ENCODE results near the gene PRRC2A. TPM values are rescaled to one million over a fixed set of nuclear protein-coding genes. Genes with fewer than 3 reads are reported as not detected.
"Not testable (repeated sequence)": the region's sequence is repeated elsewhere in the genome, so short reads cannot be mapped to it uniquely, and the experiment has no call there.

PRRC2A gene
- total RNA-seq, 3 donors from 2014 or later: 42.7 to 57.2 (median 57.0) TPM

DNA sequence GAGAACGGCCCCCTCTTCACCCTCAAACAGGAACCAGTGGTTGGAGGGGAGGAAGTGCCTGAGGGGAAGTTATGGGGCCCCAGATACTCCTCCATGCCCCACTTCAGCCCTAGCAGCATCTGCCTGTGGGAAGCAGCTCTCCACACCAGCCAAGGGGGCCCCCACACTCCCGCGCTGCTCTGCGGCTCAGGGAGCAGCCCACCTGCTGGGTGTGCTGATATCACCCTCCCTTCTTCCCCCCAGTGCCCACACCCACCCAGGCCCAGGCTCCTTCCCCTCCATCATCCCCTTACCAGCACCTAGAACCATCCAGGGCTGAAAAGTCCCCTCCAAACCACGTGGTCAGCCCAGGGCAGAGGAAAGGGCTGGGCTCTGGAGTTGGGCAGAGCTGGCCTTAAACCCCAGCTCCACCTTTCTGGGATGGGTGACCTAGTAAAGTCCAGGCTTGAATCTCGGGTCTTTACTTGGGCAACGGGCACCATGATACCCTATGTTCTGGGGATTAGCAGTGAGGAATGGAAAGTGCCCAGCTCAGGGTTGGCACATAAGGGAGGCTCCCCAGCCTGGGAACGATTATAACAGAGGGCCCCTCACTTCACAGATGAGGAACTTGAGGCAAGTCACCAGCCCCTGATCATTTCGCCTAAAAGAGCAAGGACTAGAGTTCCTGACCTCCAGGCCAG lies 33.8 kb upstream of the PRRC2A start:
- H3K4me1 ChIP-seq: no peaks in the 10 kb centered on the region
- TF ChIP-seq POLR2AphosphoS5 (IDR thresholded peaks at IDR 0.05): no peak
- TF ChIP-seq, protein P1, sequence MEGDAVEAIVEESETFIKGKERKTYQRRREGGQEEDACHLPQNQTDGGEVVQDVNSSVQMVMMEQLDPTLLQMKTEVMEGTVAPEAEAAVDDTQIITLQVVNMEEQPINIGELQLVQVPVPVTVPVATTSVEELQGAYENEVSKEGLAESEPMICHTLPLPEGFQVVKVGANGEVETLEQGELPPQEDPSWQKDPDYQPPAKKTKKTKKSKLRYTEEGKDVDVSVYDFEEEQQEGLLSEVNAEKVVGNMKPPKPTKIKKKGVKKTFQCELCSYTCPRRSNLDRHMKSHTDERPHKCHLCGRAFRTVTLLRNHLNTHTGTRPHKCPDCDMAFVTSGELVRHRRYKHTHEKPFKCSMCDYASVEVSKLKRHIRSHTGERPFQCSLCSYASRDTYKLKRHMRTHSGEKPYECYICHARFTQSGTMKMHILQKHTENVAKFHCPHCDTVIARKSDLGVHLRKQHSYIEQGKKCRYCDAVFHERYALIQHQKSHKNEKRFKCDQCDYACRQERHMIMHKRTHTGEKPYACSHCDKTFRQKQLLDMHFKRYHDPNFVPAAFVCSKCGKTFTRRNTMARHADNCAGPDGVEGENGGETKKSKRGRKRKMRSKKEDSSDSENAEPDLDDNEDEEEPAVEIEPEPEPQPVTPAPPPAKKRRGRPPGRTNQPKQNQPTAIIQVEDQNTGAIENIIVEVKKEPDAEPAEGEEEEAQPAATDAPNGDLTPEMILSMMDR (IDR thresholded peaks at IDR 0.05): no peak
- no peak for TF ChIP-seq POLR2A (IDR thresholded peaks at IDR 0.05)
- no peaks in the 10 kb centered on the region for H3K9me3 ChIP-seq
- H3K36me3 ChIP-seq: no peaks in the 10 kb centered on the region
- DNase-seq (ENCODE audit: low spot score in 2 of 2): no peak
- H3K27me3 ChIP-seq: no peaks in the 10 kb centered on the region
- intact Hi-C loops (cut with DNase I; ENCODE audit: low total_unique reads): no loop called here
- no peak overlapping the region for H3K27ac ChIP-seq
- H3K4me3 ChIP-seq: no peak overlapping the region

DNA sequence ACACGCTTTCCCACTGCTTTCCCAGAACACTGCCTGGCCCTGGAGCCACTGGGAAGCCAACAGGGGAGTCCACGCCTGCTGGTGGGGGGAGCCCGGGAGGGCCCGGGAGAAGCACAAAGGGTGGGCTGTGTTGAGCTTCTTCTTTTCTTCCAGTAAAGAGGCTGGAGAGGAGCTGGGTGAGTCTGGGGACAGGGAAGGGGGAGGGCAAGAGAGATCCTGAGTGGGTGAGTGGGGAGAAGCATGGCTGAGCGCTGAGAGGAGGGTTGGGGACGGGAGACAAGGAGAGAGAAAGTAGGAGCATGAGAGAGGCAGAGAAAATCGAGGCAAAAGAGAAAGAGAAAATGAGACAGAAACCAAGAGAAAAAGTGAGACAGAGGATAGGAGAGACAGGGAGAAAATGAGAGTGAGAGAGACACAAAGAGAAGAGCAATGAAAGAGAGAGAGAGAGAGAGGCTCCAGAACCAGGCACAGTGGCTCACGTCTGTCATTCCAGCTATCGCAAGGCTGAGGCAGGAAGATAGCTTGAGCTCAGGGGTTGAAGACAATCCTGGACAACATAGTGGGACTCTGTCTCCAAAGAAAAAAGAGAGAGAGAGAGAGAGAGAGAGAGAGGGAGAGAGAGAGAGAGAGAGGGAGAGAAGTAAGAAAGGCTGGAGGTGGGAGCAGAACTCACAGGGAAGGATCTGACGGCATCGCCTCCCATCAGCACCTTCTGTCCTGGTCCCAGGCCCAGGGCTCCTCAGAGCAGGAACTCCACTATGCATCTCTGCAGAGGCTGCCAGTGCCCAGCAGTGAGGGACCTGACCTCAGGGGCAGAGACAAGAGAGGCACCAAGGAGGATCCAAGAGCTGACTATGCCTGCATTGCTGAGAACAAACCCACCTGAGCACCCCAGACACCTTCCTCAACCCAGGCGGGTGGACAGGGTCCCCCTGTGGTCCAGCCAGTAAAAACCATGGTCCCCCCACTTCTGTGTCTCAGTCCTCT lies 32.4 kb upstream of the PRRC2A start:
- H3K9me3 ChIP-seq: no peaks in the 10 kb centered on the region
- H3K4me3 ChIP-seq: no peak overlapping the region
- H3K27me3 ChIP-seq: no peaks in the 10 kb centered on the region
- no peaks in the 10 kb centered on the region for H3K36me3 ChIP-seq
- no peak overlapping the region for H3K27ac ChIP-seq
- intact Hi-C loops (cut with DNase I; ENCODE audit: low total_unique reads): no loop called here
- TF ChIP-seq POLR2A (IDR thresholded peaks at IDR 0.05) (no peak), POLR2AphosphoS5 (IDR thresholded peaks at IDR 0.05) (no peak)
- TF ChIP-seq, protein P1 (IDR thresholded peaks at IDR 0.05): no peak
- H3K4me1 ChIP-seq: no peaks in the 10 kb centered on the region
- no peak for DNase-seq (ENCODE audit: low spot score in 2 of 2)

DNA sequence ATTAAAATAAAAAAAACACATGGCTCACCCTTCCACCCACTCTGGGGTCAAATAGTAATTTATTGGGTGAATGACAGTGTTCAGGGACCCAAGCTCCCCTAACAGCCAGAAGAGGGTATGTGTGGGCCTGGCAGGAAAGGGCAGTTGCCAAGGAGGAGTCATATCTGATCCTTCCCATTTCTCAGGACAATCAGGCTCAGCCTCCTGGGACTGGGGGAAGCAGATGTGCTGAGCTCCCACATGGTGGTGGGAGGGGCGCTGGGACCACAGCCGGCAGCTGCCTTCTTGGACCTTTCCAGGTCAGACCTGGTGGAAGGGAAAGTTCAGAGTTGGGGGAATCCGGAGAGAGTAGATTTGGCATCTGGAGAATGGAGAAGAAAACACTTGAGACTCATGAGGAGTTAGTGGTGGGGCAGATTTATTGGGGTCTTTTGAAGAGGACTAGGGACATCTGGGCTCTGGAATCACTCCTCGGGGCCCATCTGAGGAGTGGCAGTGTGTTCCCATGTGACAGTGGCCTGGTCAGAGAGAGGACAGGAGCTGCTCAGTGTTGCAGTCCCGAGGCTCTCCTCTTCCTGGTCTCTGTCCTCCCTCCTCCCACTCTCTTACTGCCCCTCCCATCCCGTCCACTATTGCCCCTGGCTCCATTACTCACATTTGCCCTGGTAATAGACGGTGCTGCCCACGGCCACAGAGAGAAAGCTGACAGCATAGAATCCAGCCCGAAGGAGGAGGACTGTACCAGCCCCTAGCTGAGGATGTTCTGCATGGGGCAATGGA lies 31.5 kb upstream of the PRRC2A start:
- intact Hi-C loops (cut with DNase I; ENCODE audit: low total_unique reads): no loop called here
- Histone ChIP-seq H3K4me3 (no peak overlapping the region), H3K36me3 (no peaks in the 10 kb centered on the region), H3K27ac (no peak overlapping the region), H3K4me1 (no peaks in the 10 kb centered on the region), H3K9me3 (no peaks in the 10 kb centered on the region), H3K27me3 (no peaks in the 10 kb centered on the region)
- no peak for DNase-seq (ENCODE audit: low spot score in 2 of 2)
- TF ChIP-seq POLR2A (IDR thresholded peaks at IDR 0.05) (no peak), POLR2AphosphoS5 (IDR thresholded peaks at IDR 0.05) (no peak)

DNA sequence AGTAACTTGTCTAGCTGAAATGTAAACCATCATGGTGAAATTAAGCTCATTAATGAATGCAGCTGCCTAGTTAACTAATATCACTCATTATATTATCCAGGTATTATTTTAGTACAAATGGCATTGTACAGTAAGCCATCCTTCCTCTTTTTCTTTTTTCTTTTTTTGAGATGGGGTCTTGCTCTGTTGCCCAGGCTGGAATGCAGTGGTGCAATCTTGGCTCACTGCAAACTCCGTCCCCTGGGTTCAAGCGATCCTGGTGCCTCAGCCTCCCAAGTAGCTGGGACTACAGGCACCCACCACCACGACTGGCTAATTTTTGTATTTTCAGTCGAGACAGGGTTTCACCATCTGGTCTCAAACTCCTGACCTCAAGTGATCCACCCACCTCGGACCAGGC lies 29.8 kb upstream of the PRRC2A start:
- H3K27ac ChIP-seq; H3K4me3 ChIP-seq; H3K27me3 ChIP-seq; H3K36me3 ChIP-seq; H3K4me1 ChIP-seq; DNase-seq (ENCODE audit: low spot score in 2 of 2); H3K9me3 ChIP-seq: not testable (repeated sequence)
- intact Hi-C loops (cut with DNase I; ENCODE audit: low total_unique reads): loop anchor here (5.0 kb wide), 1 partner anchor 43 kb away; the partner anchor contains the start of genes ATP6V1G2 and NFKBIL1

DNA sequence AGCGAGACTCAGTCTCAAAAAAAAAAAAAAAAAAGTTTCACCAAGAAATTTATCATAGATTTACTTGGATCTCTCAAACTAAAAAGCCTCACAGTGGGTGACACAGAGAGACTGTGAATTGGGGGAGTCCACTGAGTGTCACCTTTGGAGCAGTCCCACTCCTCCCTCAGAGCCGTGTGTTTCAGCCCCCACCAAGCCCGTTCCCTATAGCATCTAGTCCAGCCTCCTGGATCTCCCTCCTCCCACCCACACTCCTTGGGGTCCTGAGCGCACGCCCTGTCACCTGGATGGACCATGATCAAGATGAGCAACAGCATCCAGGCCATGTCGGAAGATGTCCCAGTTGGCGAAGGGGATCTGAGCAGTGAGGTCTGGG lies 28.1 kb upstream of the PRRC2A start:
- intact Hi-C loops (cut with DNase I; ENCODE audit: low total_unique reads): loop anchor here (5.0 kb wide), 1 partner anchor 45 kb away; the partner anchor contains the start of genes ATP6V1G2 and NFKBIL1
- Histone ChIP-seq H3K36me3 (no peaks in the 10 kb centered on the region), H3K4me1 (no peaks in the 10 kb centered on the region), H3K4me3 (no peak overlapping the region), H3K27ac (no peak overlapping the region), H3K9me3 (no peaks in the 10 kb centered on the region), H3K27me3 (no peaks in the 10 kb centered on the region)
- DNase-seq (ENCODE audit: low spot score in 2 of 2): no peak
- TF ChIP-seq, protein P1 (IDR thresholded peaks at IDR 0.05): no peak
